OCI-LY1 (cell line): Measurements from ENCODE around the gene WBP1L.

Experiments used
- H2AFZ ChIP-seq: fragments of 200-600 bp; sonication (generic), shearing (Covaris generic); 2 replicates; pipeline ENCODE4 v1.6.0; 2014; ENCODE audit warnings: antibody characterized with exemption, mild to moderate bottlenecking, low read length
- H3F3A ChIP-seq: fragments of 200-600 bp; sonication (generic), shearing (Covaris generic); 2 replicates; pipeline ENCODE4 v1.6.0; 2014; ENCODE audit warnings: mild to moderate bottlenecking, antibody characterized with exemption, low read length, moderate library complexity; ENCODE audit not compliant: insufficient read depth
- H3K27ac ChIP-seq: fragments of 200-600 bp; sonication (generic); 2 replicates; pipeline ENCODE4 v1.5.1; 2014; ENCODE audit warnings: low read length, mixed run types, mild to moderate bottlenecking, low read depth; ENCODE audit not compliant: poor library complexity, severe bottlenecking
- H3K27me3 ChIP-seq: fragments of 200-600 bp; sonication (generic); 2 replicates; pipeline ENCODE4 v1.6.0; 2014; ENCODE audit warnings: antibody characterized with exemption, mild to moderate bottlenecking, low read length, moderate library complexity; ENCODE audit not compliant: insufficient read depth
- H3K36me3 ChIP-seq: fragments of 200-600 bp; sonication (generic); 2 replicates; pipeline ENCODE4 v1.6.1; 2014; ENCODE audit warnings: mild to moderate bottlenecking, antibody characterized with exemption, low read length, moderate library complexity, mixed read lengths; ENCODE audit not compliant: insufficient read depth
- H3K4me1 ChIP-seq: fragments of 200-600 bp; sonication (generic); 2 replicates; pipeline ENCODE4 v1.5.1; 2014; ENCODE audit warnings: mild to moderate bottlenecking, low read length, moderate library complexity; ENCODE audit not compliant: insufficient read depth, severe bottlenecking
- H3K4me2 ChIP-seq: fragments of 200-600 bp; sonication (generic), shearing (Covaris generic); 2 replicates; pipeline ENCODE4 v1.6.1; 2014; ENCODE audit warnings: low read length
- H3K4me3 ChIP-seq: fragments of 200-600 bp; sonication (generic); 2 replicates; pipeline ENCODE4 v1.5.1; 2014; ENCODE audit warnings: low read length, low read depth, mild to moderate bottlenecking, mixed read lengths; ENCODE audit not compliant: poor library complexity, severe bottlenecking
- H3K79me2 ChIP-seq: fragments of 200-600 bp; shearing (Covaris generic); 2 replicates; pipeline ENCODE4 v1.6.1; 2016; ENCODE audit warnings: mixed run types, low read length, mixed read lengths; ENCODE audit not compliant: insufficient read depth
- H3K9ac ChIP-seq: fragments of 200-600 bp; sonication (generic), shearing (Covaris generic); 2 replicates; pipeline ENCODE4 v1.6.1; 2014; ENCODE audit warnings: mild to moderate bottlenecking, low read length, mixed read lengths
- H3K9me2 ChIP-seq: fragments of 200-600 bp; sonication (generic), shearing (Covaris generic); 2 replicates; pipeline ENCODE4 v1.6.1; 2014; ENCODE audit warnings: low read depth, mild to moderate bottlenecking, low read length, mixed read lengths
- H3K9me3 ChIP-seq: fragments of 200-600 bp; shearing (Covaris generic); 2 replicates; pipeline ENCODE4 v1.6.1; 2014; ENCODE audit warnings: low read length, mixed read lengths
- H4K20me1 ChIP-seq: fragments of 200-600 bp; sonication (generic), shearing (Covaris generic); 2 replicates; pipeline ENCODE4 v1.6.0; 2016; ENCODE audit warnings: mild to moderate bottlenecking, low read length; ENCODE audit not compliant: insufficient read depth
- EZH2 ChIP-seq: fragments of 200-600 bp; sonication (generic), shearing (Covaris generic); IDR thresholded peaks from 2 replicates; pipeline ENCODE4 v1.8.0; 2017; ENCODE audit warnings: borderline replicate concordance, mixed run types, mild to moderate bottlenecking, antibody characterized with exemption, low read length, moderate library complexity, mixed read lengths
- TF ChIP-seq, protein P1 (sequence below): fragments of 200-600 bp; sonication (generic), shearing (Covaris generic); IDR thresholded peaks from 2 replicates; pipeline ENCODE4 v1.5.1; 2017; ENCODE audit warnings: mild to moderate bottlenecking, antibody characterized with exemption, low read length, moderate library complexity, mixed read lengths

WBP1L gene

DNA sequence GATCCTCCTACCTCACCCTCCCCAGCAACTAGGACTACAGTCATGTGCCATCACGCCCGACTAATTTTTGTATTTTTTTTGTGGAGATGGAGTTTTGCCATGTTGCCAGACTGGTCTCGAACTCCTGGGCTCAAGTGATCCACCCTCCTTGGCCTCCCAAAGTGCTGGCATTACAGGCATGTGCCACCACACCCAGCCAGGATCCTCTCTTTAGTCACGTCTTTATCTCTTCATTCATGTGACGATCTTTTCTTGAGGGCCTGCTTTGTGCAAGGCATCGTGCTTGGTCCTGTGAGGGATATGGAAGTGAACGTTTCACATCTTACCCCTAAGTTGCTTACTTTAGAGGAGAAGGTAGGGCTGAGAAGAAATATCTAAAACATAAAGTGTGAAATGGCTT is 21.6 kb downstream of the WBP1L start:
- no peaks in the 10 kb centered on the region for H3F3A ChIP-seq
- no peaks in the 10 kb centered on the region for H3K9me2 ChIP-seq
- no peaks in the 10 kb centered on the region for H3K79me2 ChIP-seq

DNA sequence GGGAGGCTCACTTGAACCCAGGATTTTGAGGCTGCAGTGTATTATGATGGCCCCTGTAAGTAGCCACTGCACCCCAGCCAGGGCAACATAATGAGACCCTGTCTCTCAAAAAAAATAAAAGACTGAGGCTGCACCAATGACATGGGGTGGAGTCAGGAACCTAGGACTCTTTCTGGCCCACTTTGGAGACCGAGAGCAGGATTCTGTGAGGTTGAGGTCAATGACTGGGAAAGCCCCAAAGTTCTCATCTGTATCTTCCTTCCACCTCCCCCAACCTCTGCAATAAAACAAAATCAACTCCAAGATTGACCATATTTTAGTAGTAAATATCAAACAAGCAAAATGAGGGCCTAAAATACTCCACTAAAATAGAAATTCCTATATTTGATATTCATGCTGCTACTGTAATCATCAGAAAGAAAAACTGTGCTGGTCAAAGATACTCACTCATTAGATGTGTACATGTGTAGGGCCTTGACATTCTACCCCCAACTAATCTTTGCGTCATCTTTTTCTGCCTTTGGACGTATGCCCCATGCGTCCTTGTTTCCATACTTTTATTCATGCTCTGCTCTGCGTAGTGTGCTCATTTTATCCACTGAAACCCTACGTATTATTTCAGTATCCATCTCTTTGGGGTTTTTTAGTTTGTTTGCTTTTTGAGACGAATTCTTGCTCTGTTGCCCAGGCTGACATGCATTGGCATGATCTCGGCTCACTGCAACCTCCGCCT is 23.8 kb downstream of the WBP1L start:
- no peaks in the 10 kb centered on the region for H3K9me2 ChIP-seq
- peak overlapping the region; percentile 75 for H3K27ac ChIP-seq
- TF ChIP-seq, protein P1, sequence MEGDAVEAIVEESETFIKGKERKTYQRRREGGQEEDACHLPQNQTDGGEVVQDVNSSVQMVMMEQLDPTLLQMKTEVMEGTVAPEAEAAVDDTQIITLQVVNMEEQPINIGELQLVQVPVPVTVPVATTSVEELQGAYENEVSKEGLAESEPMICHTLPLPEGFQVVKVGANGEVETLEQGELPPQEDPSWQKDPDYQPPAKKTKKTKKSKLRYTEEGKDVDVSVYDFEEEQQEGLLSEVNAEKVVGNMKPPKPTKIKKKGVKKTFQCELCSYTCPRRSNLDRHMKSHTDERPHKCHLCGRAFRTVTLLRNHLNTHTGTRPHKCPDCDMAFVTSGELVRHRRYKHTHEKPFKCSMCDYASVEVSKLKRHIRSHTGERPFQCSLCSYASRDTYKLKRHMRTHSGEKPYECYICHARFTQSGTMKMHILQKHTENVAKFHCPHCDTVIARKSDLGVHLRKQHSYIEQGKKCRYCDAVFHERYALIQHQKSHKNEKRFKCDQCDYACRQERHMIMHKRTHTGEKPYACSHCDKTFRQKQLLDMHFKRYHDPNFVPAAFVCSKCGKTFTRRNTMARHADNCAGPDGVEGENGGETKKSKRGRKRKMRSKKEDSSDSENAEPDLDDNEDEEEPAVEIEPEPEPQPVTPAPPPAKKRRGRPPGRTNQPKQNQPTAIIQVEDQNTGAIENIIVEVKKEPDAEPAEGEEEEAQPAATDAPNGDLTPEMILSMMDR: no peak
- TF ChIP-seq EZH2: no peak
- no peak overlapping the region for H3K9ac ChIP-seq
- H3K36me3 ChIP-seq: no peaks in the 10 kb centered on the region
- no peaks in the 10 kb centered on the region for H3K9me3 ChIP-seq
- no peaks in the 10 kb centered on the region for H4K20me1 ChIP-seq
- H3F3A ChIP-seq: no peaks in the 10 kb centered on the region
- H2AFZ ChIP-seq: no peak overlapping the region
- H3K79me2 ChIP-seq: no peaks in the 10 kb centered on the region
- H3K4me3 ChIP-seq: no peak overlapping the region
- H3K27me3 ChIP-seq: no peaks in the 10 kb centered on the region
- H3K4me2 ChIP-seq: no peak overlapping the region
- peaks cover 42% of the 10 kb centered on the region for H3K4me1 ChIP-seq

More for the DNA sequence above, 21.6 kb downstream of the WBP1L start:
- Histone ChIP-seq H3K4me2 (no peak overlapping the region), H3K27ac (peak overlapping the region; percentile 57), H3K9me3 (no peaks in the 10 kb centered on the region), H3K27me3 (no peaks in the 10 kb centered on the region), H3K9ac (no peak overlapping the region), H3K4me3 (no peak overlapping the region), H4K20me1 (no peaks in the 10 kb centered on the region), H3K4me1 (peaks cover 33% of the 10 kb centered on the region), H3K36me3 (no peaks in the 10 kb centered on the region), H2AFZ (no peak overlapping the region)
- TF ChIP-seq, protein P1: no peak
- TF ChIP-seq EZH2: no peak

DNA sequence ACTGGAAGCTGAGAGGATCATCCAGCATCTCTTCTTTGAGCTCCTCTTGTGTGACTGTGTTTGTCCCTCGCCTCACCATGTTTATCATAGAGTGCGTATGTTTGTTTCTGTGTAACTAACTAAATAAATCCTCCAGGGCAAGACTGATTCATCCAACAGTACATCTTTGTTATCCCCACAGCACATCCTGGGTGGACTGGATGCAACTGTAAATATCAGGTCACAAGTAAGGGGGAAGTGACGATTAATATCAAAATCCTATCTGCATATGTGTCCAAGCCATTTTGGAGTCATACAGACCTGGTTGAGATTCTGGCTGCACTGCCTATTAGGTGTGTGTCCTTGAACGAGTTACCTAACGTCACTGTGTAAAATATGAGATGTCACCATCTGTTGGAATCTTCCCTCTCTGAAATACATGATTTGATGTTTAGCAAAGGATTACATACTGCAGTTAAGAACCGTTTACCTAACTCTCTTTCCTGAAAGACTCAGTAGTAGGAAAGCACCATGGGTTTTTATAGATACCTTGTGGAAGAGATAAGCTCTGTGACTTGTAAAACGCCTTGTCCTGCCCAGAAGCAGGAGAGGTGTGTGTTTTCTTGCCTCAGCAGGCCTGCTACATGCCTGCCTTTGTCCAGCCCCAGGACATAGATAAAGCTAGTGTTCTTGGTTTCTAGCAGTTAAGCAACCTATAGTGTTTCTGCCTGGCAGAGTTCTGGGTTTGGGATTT is 25.8 kb downstream of the WBP1L start:
- Histone ChIP-seq H3K27me3 (no peaks in the 10 kb centered on the region), H2AFZ (no peak overlapping the region), H3K36me3 (no peaks in the 10 kb centered on the region), H3K4me3 (no peak overlapping the region), H3K27ac (peak overlapping the region; percentile 46), H3K4me1 (peaks cover 42% of the 10 kb centered on the region), H3K79me2 (no peaks in the 10 kb centered on the region), H4K20me1 (no peaks in the 10 kb centered on the region), H3K4me2 (no peak overlapping the region), H3F3A (no peaks in the 10 kb centered on the region), H3K9me2 (no peaks in the 10 kb centered on the region), H3K9ac (no peak overlapping the region), H3K9me3 (no peaks in the 10 kb centered on the region)
- TF ChIP-seq EZH2: no peak
- TF ChIP-seq, protein P1: no peak
